Measurements from ENCODE around the gene PODN.

DNA sequence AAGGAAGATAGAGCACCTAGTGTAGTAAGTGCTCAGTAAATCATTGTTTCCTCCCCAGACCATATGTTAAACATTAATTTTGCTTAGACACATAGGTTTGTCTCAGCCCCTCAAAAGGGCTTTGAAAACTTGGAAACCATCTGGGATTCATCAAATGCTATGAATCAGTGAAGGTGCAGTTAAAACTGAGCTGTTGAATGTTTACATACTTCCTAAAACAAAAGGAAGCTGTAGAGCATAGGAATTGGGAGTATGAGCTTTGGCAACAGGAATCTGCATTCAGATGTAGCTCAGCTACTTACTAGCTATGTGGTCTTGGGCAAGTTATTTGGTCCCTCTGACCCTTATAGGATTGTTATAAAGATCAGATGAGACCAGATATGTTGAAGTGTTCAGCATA lies 18.7 kb upstream of the PODN start:
- TF ChIP-seq POLR2A (IDR thresholded peaks at IDR 0.05; ENCODE audit: low read depth) = no peak
- TF ChIP-seq, protein P1, sequence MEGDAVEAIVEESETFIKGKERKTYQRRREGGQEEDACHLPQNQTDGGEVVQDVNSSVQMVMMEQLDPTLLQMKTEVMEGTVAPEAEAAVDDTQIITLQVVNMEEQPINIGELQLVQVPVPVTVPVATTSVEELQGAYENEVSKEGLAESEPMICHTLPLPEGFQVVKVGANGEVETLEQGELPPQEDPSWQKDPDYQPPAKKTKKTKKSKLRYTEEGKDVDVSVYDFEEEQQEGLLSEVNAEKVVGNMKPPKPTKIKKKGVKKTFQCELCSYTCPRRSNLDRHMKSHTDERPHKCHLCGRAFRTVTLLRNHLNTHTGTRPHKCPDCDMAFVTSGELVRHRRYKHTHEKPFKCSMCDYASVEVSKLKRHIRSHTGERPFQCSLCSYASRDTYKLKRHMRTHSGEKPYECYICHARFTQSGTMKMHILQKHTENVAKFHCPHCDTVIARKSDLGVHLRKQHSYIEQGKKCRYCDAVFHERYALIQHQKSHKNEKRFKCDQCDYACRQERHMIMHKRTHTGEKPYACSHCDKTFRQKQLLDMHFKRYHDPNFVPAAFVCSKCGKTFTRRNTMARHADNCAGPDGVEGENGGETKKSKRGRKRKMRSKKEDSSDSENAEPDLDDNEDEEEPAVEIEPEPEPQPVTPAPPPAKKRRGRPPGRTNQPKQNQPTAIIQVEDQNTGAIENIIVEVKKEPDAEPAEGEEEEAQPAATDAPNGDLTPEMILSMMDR (IDR thresholded peaks at IDR 0.05) = no peak
- no peak for TF ChIP-seq EP300 (IDR thresholded peaks at IDR 0.05)

Data from esophagus muscularis mucosa (tissue), 4 donors.